Measurements from ENCODE around the gene PCDHB5.

GRCh38 chr5:141119250-141119649 lies 15.8 kb upstream of the PCDHB5 start:
- TF ChIP-seq CTCF (IDR thresholded peaks at IDR 0.05) (no peak), MAX (CRISPR knock-in tag; IDR thresholded peaks at IDR 0.05) (no peak), JUN (CRISPR knock-in tag; IDR thresholded peaks at IDR 0.05) (no peak), KAT7 (CRISPR knock-in tag; IDR thresholded peaks at IDR 0.05; ENCODE audit: borderline replicate concordance) (no peak), SP1 (CRISPR knock-in tag; conservative IDR thresholded peaks at IDR 0.05) (no peak), USF2 (CRISPR knock-in tag; IDR thresholded peaks at IDR 0.05) (no peak), JAZF1 (CRISPR knock-in tag; IDR thresholded peaks at IDR 0.05) (no peak), NFATC4 (CRISPR knock-in tag; IDR thresholded peaks at IDR 0.05) (no peak), HMGA2 (CRISPR knock-in tag; IDR thresholded peaks at IDR 0.05) (no peak), AFF4 (CRISPR knock-in tag; IDR thresholded peaks at IDR 0.05; ENCODE audit: borderline replicate concordance) (no peak), CREM (CRISPR knock-in tag; IDR thresholded peaks at IDR 0.05) (no peak), E2F5 (CRISPR knock-in tag; IDR thresholded peaks at IDR 0.05) (no peak)
